HG03066 (cell line): Measurements from ENCODE around the gene ZCCHC17.

ENCODE experiments used
- ATAC-seq: cut with Tn5 transposase; IDR thresholded peaks from one replicate; pipeline ENCODE4 v1.9.1; 2021; ENCODE audit warnings: low read depth; ENCODE audit not compliant: unreplicated experiment

Gene ZCCHC17

GRCh38 chr1:31302709-31303441 is 6.0 kb downstream of the ZCCHC17 start:
- ATAC-seq = no peak

GRCh38 chr1:31306278-31306677 is 9.4 kb downstream of the ZCCHC17 start:
- ATAC-seq = no peak

- no peak for ATAC-seq
Observed at GRCh38 chr1:31308036-31308435, 11.2 kb downstream of the ZCCHC17 start.

- ATAC-seq = no peak
Observed at GRCh38 chr1:31310198-31310597, 13.4 kb downstream of the ZCCHC17 start.

- no peak for ATAC-seq
Observed at GRCh38 chr1:31315902-31316301, 19.1 kb downstream of the ZCCHC17 start.

- ATAC-seq = no peak
Observed at GRCh38 chr1:31318146-31318545, 21.3 kb downstream of the ZCCHC17 start.

DNA sequence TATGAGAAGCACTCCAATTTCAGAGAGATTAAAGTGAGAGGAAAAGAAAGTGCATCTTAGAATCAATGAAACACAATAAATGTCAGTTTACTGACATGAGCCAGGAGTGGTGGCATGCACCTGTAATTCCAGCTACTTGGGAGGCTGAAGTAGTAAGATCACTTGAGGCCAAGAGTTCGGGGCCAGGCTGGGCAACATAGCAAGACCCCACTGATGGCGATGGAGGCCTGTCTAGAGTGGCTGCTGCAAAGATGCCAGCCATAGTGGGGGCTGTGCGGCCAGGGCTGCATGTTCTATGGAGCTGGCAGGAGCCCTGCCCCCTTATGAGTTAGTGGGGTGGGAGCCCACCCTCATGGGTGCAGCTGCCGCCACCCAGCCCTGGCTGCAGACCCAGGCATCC is 27.3 kb downstream of the ZCCHC17 start:
- no peak for ATAC-seq

DNA sequence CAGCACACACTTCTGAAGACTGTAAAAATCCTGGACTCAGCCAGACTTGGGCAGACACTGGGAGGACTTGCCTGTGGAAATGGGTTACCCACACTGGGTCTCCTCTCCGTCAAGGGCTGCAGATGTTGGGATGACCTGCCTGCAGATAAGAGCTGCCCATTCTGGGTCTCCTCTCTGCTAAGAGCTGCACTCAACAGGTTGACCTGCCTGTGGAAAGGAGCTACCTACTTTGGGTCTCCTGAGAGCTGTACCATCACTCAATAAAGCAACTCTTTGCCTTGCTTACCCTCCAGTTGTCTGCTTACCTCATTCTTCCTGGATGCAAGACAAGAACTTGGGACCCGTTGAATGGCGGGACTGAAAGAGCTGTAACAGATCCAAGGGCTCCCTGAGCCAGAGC is 28.2 kb downstream of the ZCCHC17 start:
- ATAC-seq = no peak

GRCh38 chr1:31326461-31326860 is 29.6 kb downstream of the ZCCHC17 start:
- ATAC-seq = no peak

GRCh38 chr1:31327381-31327780 is 30.5 kb downstream of the ZCCHC17 start:
- no peak for ATAC-seq

GRCh38 chr1:31335007-31335406 is 38.2 kb downstream of the ZCCHC17 start:
- no peak for ATAC-seq

GRCh38 chr1:31336687-31337467 is 40.0 kb downstream of the ZCCHC17 start:
- no peak for ATAC-seq

GRCh38 chr1:31344503-31344902 is 47.7 kb downstream of the ZCCHC17 start:
- no peak for ATAC-seq

DNA sequence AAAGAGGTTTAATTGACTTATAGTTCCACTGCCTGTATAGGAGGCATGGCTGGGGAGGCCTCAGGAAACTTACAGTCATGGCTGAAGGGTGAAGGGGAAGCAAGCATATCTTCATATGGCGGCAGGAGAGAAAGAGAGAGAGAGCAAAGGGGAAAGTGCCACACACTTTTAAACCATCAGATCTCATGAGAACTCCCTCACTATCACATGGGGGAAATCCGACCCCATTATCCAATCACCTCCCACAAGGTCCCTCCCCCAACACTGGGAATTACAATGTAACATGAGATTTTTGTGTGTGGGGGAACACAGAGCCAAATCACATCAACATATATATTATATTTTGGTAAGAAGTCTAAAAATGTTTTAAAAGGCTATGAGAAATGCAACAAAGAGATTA is 48.8 kb downstream of the ZCCHC17 start:
- ATAC-seq = no peak

DNA sequence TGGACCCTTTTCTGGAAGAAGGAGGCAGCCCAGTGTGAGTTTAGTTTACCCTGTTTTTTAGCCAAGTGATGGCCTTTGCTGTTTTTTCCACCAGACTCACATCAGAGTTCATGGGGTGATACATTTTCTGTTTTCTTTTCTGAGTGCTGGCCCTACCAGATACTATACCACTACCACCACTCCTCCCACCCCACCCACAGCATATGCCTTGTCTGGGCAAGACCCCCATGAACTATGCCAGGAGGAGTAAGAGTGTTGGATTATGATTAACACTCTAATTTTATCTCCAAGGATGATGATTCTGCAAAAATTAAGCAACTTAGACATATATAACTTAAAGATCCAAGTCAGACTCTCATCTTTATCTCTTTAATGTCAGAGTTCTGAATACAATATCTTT is 50.0 kb downstream of the ZCCHC17 start:
- ATAC-seq = no peak

DNA sequence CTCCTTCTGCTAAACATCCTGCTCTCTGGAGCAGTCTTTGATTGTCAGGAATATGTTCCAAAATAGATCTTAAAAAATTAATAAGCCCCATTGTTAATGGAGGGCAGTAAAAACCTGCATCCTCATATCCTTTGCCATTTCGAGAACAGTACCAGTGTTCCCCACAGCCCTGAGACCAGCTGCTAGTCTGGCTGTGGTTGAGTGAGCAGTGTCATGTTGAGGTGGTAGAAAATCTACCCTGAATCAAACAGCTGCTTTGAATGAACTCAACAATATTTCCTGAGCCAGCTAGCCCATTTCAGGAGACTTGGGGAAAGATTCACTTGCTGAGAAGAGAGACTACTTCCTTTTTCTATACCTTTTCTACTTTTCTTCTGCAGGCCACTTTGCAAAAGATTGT is 51.6 kb downstream of the ZCCHC17 start:
- no peak for ATAC-seq

- no peak for ATAC-seq
Observed at GRCh38 chr1:31354283-31354682, 57.5 kb downstream of the ZCCHC17 start.

DNA sequence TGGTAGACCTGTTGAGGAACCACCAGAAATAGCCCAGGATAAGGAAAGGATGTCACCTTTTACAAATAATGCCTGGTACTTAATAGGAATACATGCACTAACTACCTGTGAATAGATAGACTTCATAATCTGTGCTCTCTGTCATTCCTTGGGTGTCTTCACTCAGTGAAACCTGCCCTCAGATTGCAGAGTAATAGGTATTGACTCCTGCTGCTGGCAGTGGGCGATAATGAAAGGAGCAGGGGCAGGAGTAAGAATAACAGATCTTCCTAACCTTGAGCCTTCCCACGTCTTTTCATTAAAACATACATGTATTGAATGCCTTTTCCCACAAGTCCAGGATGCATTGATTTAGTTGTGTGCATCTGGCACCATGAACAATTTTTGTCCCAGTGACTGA is 59.6 kb downstream of the ZCCHC17 start:
- no peak for ATAC-seq

DNA sequence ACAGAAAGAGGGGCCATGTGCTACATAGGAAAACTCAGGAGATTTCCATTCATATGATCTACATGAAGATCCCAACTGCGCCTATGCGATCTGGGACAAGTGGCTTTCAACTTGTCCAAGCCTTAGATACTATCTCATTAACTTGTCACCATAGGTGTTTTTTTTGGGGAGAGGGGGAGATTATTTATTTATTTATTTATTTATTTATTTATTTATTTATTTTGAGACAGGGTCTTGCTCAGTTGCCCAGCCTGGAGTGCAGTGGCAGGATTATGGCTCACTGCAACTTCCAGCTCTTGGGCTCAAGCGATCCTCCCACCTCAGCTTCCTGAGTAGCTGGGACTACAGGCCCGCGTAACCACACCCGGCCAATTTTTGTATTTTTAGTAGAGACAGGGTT is 64.8 kb downstream of the ZCCHC17 start:
- ATAC-seq = no peak

GRCh38 chr1:31362032-31362431 is 65.2 kb downstream of the ZCCHC17 start:
- no peak for ATAC-seq

DNA sequence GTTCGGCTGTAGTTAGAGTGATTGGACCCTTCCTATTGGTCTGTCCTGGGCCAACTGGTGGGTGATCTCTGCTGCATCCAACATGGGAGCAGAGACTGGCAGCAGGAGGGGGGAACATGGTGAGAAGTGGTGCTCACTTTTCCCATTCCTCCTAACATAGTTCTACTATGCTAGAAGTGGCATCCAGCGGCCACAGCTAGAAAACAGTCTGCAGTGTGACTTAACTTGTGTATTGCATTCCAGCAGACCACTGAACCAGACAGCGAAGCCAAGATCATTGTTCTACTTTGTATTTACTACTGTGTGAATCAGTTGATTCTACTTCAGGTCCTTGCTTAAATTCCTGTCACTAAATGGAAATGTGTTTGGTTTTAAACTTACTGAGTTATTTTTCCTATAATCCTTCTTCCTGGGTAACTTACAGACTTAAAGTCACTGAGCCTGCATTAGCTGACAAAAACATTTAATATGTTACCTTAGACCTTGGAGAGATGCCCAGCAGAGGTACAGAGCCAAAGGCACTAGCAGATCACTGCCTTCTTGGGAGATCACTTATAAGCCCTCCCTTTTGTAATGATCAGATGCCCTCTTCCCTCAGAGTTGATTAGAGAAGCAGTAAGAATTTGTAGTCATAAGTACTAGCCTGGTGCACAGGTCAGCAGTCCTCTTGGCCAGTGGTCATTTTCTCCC is 67.9 kb downstream of the ZCCHC17 start:
- ATAC-seq = no peak

GRCh38 chr1:31366796-31367195 is 70.0 kb downstream of the ZCCHC17 start:
- no peak for ATAC-seq
